IPS-NIHi7 (cell line): ENCODE data around the gene CCDC81.
"Not testable (repeated sequence)": the region's sequence is repeated elsewhere in the genome, so short reads cannot be mapped to it uniquely, and the experiment has no call there.

Experiments used
- DNase-seq: peaks from one replicate; pipeline ENCODE4 v3.0.0; 2012; ENCODE audit warnings: mixed read lengths; ENCODE audit errors: extremely low spot score

Gene CCDC81

DNA sequence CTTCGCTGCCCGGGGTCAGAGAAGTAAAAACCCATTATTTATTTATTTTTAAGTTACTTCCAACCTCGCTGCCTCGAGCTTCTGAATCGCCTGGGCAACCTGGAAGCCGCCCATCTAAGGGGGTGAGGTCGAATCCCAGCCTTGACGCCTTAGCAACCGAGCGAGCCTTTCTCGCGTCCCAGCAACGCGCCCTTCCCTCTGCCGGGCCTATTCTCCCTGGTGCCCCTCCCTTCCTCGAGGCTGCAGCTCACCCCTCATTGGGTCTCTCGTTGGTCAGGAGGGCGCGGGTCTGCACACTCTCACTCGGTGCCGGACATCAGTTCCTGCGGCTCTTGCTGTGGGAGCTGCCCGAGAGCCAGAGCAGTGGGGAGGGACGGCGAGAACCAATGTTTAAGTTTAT lies at the start of gene CCDC81:
Gene CCDC81, plus strand, starts transcription at position 302 of the 400 bp plus-strand sequence. CDS start 277 bp downstream, outside the sequence.
- peak; percentile 92 for DNase-seq

GRCh38 chr11:86335131-86335767 lies 39.4 kb upstream of the CCDC81 start:
- no peak for DNase-seq

GRCh38 chr11:86337227-86337626 lies 37.5 kb upstream of the CCDC81 start:
- DNase-seq: no peak

GRCh38 chr11:86341382-86341781 lies 33.3 kb upstream of the CCDC81 start:
- DNase-seq: no peak

- DNase-seq: no peak
These were observed 28.2 kb upstream of the CCDC81 start for GRCh38 chr11:86346513-86346912.

GRCh38 chr11:86355256-86355655 lies 19.4 kb upstream of the CCDC81 start:
- DNase-seq: no peak

- DNase-seq: not testable (repeated sequence)
These were observed 17.3 kb upstream of the CCDC81 start for GRCh38 chr11:86357412-86357811.

DNA sequence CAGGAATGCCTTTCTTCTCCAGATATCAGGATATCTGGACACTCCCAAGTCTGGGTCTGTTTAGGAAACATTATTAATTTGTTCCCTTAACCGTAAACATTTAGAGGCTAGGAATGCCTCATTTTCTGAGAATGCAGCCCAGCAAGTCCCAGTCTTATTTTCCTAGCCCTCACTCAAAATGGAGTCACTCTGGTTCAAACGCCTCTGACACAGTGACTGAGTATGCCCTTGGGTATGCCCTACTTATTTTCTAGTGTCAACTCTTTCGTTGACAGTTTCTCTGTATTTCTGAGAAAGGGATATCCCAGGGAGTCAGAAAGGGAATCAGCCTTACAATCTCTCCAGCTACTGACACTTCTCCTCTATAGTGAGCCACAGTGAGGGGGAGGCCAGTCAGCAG lies 16.0 kb upstream of the CCDC81 start:
- DNase-seq: no peak

DNA sequence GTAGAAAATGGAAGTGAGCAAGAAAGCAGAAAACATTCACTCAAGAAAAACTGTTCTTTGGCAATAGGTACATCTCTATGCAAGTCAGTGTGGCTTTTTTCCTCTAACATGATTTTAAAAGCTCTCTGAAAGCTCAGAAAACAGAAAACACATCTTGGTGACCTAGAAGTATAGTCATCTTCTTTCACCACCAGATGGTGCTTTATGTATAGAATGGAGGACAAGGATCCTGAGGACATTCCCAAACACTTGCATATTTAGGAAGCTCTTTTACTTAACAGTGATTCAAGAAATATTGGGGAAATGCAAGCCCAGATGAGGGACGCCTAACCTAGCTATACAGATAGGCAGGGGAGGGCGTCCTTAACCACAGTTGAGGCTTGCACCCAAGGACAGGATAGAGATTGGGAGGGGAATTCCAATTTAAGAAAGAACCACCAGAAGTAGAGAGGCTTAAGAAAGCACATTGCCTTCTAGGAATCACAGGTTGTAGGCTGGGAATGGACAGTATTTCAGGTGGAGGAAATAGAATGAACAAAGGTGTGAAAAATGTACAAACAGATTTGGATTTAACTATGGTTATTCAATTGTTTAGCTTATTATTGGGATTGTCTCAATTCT lies 13.8 kb upstream of the CCDC81 start:
- DNase-seq: peak; percentile 48

- DNase-seq: no peak
These were observed 11.3 kb upstream of the CCDC81 start for GRCh38 chr11:86363424-86363823.

- DNase-seq: no peak
These were observed 9.1 kb upstream of the CCDC81 start for GRCh38 chr11:86365546-86365945.

GRCh38 chr11:86369668-86370067 lies 5.0 kb upstream of the CCDC81 start:
- DNase-seq: no peak

DNA sequence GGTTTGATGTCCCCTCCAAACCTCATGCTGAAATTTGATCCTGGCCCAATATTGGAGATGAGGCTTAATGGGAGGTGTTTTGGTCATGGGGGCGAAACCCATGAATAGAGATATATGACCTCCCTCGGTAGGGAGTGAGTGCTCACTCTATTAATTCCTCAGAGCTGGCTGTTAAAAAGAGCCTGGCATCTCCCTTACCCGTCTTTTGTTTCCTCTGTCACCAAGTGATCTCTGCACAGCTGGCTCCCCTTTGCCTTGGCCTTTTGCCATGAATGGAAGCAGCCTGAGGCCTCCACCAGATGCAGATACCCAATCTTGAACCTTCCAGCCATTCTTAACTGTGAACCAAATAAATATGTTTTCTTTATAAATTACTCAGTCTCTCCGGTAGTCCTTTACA lies 4.5 kb upstream of the CCDC81 start:
- no peak for DNase-seq

DNA sequence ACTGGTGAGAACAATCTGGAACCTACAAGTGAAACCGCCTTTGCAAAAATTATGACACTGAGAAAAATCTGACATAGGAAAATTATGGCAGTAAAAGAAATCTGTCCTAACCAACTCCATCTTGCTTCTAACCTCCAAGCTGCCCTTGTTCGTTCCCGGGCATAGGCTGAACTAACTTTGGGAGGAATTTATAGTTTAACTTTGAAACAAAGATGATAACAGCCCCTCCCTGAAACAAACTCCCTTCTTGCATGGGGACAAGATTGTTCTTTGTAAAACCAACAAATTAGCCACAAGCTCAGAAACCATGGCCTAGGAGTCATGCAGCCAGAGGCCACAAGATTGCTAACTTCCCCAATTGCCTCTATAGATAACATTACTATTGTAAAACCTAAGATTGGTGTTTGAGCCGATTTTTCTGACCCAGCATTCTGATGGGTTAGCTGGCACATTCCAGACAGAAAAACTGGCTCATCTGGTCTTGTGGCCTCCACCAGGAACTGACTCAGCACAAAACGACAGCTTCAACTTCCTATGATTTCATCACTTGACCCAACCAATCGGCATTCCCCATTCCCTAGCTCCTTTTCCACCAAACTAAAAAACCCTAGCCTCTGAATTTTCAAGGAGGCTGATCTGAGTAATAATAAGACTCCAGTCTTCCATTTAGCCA lies 3.6 kb upstream of the CCDC81 start:
- no peak for DNase-seq

- no peak for DNase-seq
These were observed 2.6 kb upstream of the CCDC81 start for GRCh38 chr11:86372041-86372440.

DNA sequence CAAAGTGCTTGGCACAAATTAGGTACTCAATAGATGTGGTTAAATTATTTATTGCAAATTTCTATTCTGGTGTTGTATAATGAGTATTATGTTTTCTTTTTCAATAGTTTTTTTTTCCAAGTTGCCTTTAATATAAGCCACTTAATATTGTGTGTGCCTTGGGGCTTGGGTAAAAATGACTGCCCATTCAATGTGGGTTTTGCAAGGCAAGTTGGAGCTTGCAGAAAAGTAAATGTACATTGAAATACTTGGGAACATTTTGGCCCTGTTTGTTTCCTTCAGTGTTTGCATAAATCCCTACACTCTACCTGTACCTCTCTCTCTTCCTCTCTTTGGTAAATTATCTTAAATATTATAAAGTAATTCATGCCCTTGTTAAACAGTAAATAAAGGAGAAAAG lies 2.1 kb upstream of the CCDC81 start:
- no peak for DNase-seq

GRCh38 chr11:86374069-86374468 lies 618 bp upstream of the CCDC81 start:
- no peak for DNase-seq

- DNase-seq: no peak
These were observed 3.3 kb downstream of the CCDC81 start for GRCh38 chr11:86377972-86378371.

DNA sequence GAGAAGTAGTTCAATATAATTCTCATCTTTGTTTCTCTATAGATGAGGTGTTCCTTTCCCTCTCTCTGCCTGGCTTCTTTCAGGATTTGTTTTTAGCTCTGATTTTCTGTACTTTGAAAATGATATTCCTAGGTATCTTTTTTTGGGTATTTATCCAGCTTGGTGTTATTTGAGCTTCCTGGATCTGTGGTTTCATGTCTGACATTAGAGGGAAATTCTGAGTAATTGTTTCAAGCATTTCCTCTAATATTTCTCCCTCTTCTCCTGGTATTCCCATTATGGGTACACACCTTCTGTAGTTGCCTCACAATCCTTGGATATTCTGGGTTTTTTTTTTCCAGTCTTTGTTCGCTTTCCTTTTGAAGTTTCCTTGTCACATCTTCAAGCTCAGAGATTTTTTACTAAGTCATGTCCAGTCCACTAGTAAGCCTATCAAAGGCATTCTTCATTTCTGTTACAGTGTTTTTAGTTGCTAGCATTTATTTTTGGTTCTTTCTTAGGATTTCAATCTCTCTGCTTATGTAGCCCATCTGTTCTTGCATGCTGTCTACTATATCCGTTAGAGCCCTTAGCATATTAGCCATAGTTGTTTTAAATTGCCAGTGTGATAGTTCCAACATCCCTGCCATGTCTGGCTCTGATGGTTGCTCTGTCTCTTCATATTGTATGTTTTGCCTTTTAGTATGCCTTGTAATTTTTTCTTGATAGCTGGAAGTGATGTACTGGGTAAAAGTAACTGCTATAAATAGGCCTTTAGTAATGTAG lies 5.8 kb downstream of the CCDC81 start:
- DNase-seq: no peak

DNA sequence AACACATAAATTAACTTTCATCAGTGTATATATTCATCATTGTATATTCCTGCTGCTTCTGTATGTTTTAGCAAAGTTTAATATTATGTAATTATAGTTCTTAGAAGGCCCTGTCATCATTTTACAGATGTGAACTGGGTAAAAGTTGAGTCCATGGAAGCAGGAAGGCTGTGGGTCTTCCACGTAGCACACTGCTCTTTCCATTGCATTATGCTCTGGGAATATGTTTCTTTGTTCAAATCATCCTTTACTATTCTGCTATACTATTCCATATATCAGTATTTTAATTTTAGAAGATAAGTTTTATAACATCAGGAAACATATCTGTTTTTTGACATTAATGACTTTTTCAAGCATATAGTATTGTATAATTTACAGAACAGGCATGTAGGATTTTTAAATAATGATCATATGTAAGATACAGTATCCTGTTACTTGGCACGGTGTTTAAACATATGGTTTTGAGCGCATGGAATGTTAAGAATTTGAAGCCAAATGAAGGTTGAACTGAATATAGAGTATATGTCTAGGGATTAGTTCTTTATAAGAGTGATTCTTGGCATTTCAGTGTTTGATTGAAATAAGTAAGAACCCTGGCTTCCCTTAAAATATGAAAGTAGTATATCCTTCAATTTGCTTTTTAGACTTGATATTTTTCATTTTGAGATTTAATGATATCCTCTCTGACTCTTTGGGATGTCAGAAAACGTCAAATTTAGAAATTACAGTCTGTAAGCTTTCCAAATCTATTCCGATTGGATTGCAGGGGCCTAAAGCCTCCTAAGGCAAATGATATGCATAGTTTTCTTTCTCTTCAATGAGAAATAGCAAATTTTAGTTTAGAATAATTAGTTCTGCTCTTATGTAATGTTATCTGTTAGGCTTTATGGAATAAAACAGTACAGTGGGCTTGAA lies 8.6 kb downstream of the CCDC81 start:
- no peak for DNase-seq

DNA sequence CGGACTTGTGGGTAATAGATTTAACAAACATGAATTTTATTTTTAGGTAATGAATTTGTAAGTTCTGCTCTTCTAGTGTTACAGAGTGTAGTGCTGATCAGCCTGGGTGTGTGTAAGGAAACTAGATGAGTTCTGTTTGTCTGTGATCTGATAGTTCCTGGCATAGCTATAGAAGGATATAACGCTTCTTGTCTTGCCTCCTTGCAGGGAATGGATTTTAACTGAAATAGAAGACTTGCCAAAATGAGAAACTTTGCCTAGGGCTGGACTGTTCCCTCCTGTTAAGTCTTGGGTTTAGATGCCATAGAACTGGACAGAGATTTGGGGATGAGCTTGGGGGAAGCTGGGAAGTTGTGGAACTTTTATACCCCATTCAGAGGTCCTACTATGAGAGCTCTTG lies 11.6 kb downstream of the CCDC81 start:
- DNase-seq: no peak
